Cardiac atrium fibroblast (primary cell): ENCODE data around the gene ANKS3. TPM values are rescaled to one million over a fixed set of nuclear protein-coding genes. Genes with fewer than 3 reads are reported as not detected.

ENCODE experiments used
- total RNA-seq: library from RNA; depleted of rRNA; stranded (reverse); fragments of >200 nt; gene quantifications from 2 replicates; pipeline ENCODE4 v1.2.3, GENCODE V29; 2015

The ANKS3 gene, protein sequence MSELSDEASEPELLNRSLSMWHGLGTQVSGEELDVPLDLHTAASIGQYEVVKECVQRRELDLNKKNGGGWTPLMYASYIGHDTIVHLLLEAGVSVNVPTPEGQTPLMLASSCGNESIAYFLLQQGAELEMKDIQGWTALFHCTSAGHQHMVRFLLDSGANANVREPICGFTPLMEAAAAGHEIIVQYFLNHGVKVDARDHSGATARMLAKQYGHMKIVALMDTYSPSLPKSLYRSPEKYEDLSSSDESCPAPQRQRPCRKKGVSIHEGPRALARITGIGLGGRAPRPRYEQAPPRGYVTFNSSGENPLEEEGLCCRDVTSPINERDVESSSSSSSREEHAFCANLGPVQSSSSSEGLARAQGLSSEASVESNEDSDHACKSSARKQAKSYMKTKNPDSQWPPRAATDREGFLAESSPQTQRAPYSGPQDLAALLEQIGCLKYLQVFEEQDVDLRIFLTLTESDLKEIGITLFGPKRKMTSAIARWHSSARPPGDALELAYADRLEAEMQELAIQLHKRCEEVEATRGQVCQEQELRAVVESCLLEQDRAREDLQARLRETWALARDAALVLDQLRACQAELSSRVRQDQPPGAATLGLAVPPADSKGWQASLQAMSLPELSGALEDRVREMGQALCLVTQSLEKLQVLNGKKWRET
- 13.5 and 15.6 TPM in 2 replicates for total RNA-seq

GRCh38 chr16:4734063-4734729, at the start of gene ANKS3, which contains the start of gene DNAAF8:
TSS of gene ANKS3 (minus strand) at chr16:4734271. CDS start at chr16:4730149, 4,122 bp downstream.
TSS of gene DNAAF8 (plus strand) at chr16:4734537. CDS start at chr16:4736515, 1,978 bp downstream.

DNA sequence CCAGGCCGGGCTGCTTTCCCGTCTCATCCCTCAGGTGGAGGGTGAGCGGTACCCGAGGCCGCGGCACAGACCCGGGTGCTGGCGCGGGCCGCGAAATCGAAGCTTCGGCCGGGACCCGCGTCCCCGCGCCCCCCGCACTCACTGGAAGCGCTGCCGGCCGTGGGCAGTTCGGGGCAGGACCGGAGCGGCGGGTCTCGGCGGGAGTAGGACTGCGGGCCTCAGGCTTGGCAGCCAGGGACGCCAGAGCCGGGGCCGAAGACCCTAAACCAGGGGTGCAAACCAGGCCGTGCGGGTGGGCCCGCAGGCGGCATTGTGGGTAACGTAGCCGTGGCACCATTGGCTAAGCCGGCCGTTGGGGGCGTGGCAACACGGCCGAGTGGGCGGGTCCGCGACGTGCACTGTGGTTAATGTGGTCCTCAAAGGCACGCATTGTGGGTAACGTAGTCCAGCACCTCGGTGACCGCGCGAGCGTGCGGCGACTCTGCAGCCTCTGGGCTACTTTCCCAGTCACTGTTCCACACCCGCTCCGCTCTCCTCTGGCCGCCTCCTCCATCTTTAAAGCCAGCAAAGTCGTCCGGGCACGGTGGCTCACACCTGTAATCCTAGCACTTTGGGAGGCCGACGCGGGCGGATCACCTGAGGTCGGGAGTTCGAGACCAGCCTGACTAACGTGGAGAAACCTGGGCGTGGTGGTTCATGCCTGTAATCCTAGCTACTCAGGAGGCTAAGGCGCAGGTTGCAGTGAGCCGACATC, 33.0 kb upstream of the ANKS3 start, which contains the start of gene ZNF500:
TSS of gene ZNF500 (minus strand) at position 288 of the 754 bp plus-strand sequence. CDS start 1,184 bp downstream, outside the sequence.

GRCh38 chr16:4693296-4693955, 40.6 kb downstream of the ANKS3 start, which contains the start of gene NUDT16L1:
TSS of gene NUDT16L1 (plus strand) at chr16:4693562. CDS start at chr16:4693727, 165 bp downstream.

Other genes starting within 250 kb of the ANKS3 start
- 22.9 and 23.8 TPM in 2 replicates for gene CDIP1, start 195.5 kb downstream of the ANKS3 start, total RNA-seq
- not detected in 2 replicates for gene C16orf96, start 177.9 kb downstream of the ANKS3 start, total RNA-seq
- gene UBALD1, start 119.4 kb downstream of the ANKS3 start, total RNA-seq, result 5.7 and 17.0 TPM in 2 replicates
- 21.9 and 23.3 TPM in 2 replicates for gene MGRN1, start 109.4 kb downstream of the ANKS3 start, total RNA-seq
- gene NUDT16L1, start 40.7 kb downstream of the ANKS3 start, total RNA-seq, result 13.6 and 19.1 TPM in 2 replicates
- gene DNAAF8, start 266 bp upstream of the ANKS3 start, total RNA-seq, result 0.97 and 1.1 TPM in 2 replicates
- 8.4 and 16.8 TPM in 2 replicates for gene ZNF500, start 32.9 kb upstream of the ANKS3 start, total RNA-seq
- not detected in 2 replicates for gene SEPTIN12, start 54.1 kb upstream of the ANKS3 start, total RNA-seq
- not detected in 2 replicates for gene SMIM22, start 61.1 kb upstream of the ANKS3 start, total RNA-seq
- 20.6 and 22.4 TPM in 2 replicates for gene ROGDI, start 68.4 kb upstream of the ANKS3 start, total RNA-seq
- 31.4 and 32.6 TPM in 2 replicates for gene GLYR1, start 113.0 kb upstream of the ANKS3 start, total RNA-seq
- 24.2 and 24.3 TPM in 2 replicates for gene UBN1, start 113.2 kb upstream of the ANKS3 start, total RNA-seq
- 24.6 and 24.9 TPM in 2 replicates for gene PPL, start 202.9 kb upstream of the ANKS3 start, total RNA-seq
- under 0.01 and 0.72 TPM in 2 replicates for gene SEC14L5, start 224.1 kb upstream of the ANKS3 start, total RNA-seq